ENCODE measurements around the gene RPS15A.

DNA sequence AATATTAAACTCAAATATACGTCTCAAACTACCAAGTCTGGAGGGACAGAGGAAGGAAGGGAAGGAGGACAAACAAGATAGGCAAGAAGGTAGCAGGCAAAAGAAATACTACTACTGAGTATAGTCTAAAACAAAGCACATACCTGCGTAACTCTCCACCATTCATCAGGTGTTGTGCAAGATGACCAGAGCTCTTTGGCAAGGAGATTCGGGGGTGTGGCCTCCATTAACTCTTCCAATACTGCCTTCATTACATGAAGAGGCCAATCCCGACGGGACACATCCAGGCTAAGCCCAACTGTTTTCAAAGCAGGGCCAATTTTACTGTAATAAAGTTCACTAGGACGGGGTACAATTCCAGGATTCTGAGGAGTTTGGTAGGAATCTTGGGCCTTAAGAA, 49.4 kb upstream of the RPS15A start:
- TF ChIP-seq POLR2A (IDR thresholded peaks at IDR 0.05; ENCODE audit: low read depth) (no peak), CTCF (IDR thresholded peaks at IDR 0.05) (no peak), POLR2AphosphoS5 (IDR thresholded peaks at IDR 0.05) (no peak)

All from esophagus muscularis mucosa (tissue), 3 donors.